ENCODE results near the gene SPCS1.

DNA sequence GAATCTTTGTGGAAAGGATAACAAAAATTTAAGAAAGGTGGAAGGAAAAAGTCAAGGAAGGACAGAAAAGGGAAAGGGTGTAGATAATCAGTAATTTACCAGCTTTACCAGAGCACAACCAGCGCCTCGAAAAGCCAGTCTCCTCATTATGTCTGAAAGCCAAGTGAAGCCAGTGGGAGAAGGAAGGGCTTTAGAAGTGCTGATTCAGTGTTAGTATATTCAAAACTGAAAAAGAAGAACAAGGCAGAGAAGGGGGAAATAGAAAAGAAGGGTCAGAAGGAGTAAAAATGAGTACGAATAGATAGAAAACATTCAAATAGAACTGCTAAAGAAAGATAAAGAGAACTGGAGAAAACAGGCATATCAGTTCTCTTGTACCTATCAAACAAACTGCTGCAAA, 24.3 kb upstream of the SPCS1 start:
- TF ChIP-seq, protein P1, sequence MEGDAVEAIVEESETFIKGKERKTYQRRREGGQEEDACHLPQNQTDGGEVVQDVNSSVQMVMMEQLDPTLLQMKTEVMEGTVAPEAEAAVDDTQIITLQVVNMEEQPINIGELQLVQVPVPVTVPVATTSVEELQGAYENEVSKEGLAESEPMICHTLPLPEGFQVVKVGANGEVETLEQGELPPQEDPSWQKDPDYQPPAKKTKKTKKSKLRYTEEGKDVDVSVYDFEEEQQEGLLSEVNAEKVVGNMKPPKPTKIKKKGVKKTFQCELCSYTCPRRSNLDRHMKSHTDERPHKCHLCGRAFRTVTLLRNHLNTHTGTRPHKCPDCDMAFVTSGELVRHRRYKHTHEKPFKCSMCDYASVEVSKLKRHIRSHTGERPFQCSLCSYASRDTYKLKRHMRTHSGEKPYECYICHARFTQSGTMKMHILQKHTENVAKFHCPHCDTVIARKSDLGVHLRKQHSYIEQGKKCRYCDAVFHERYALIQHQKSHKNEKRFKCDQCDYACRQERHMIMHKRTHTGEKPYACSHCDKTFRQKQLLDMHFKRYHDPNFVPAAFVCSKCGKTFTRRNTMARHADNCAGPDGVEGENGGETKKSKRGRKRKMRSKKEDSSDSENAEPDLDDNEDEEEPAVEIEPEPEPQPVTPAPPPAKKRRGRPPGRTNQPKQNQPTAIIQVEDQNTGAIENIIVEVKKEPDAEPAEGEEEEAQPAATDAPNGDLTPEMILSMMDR (IDR thresholded peaks at IDR 0.05) = no peak
- TF ChIP-seq POLR2A (IDR thresholded peaks at IDR 0.05) (no peak), EP300 (IDR thresholded peaks at IDR 0.05) (no peak)
